GM12878 (cell line): Measurements from ENCODE around the gene CLC. TPM values are rescaled to one million over a fixed set of nuclear protein-coding genes. Genes with fewer than 3 reads are reported as not detected.

ENCODE experiments used
- ATAC-seq: fragments of 200-7000 bp; cut with Tn5 transposase; 3 replicates; pipeline ENCODE4 v1.9.1; 2020; ENCODE audit warnings: mild to moderate bottlenecking, moderate library complexity
- BruUV-seq: library from RNA; stranded (reverse); fragments of 400-500 nt; replicated peaks from 2 replicates; lab custom pipeline; 2021; lab: Mats Ljungman, UMichigan
- CTCF ChIA-PET: fragments of 300-600 bp; sonication (Branson Sonifier 250); formaldehyde crosslinking; extraction: SDS; loops from one replicate; lab custom pipeline; 2021; ENCODE audit warnings: inconsistent platforms; lab: Yijun Ruan, JAX
- POLR2A ChIA-PET: fragments of 350-600 bp; formaldehyde crosslinking; extraction: SDS; loops from one replicate; lab custom pipeline; 2021; ENCODE audit warnings: inconsistent platforms; lab: Charles Lee
- RAD21 ChIA-PET: fragments of 300-600 bp; sonication (Branson Sonifier 250); formaldehyde crosslinking; loops from one replicate; lab custom pipeline; 2023; ENCODE audit warnings: antibody characterized with exemption; ENCODE audit not compliant: unreplicated experiment; lab: Charles Lee
- SMC1A ChIA-PET: fragments of 300-600 bp; sonication (Branson Sonifier 250); formaldehyde crosslinking; loops from one replicate; lab custom pipeline; 2023; ENCODE audit not compliant: unreplicated experiment, uncharacterized antibody; lab: Charles Lee
- DNase-seq: peaks from one replicate; pipeline ENCODE4 v3.0.0-alpha.2; 2011; ENCODE audit warnings: low read depth, low spot score
- FAIRE-seq: peaks from 3 replicates; lab custom pipeline; 2011; peaks lifted over from hg19 to GRCh38; lab: Jason Lieb, UNC
- H2AFZ ChIP-seq: 2 replicates; pipeline ENCODE4 v1.6.0; 2011; ENCODE audit warnings: low read depth, low read length, control low read depth; ENCODE audit not compliant: control insufficient read depth
- H3K27ac ChIP-seq: 2 replicates; pipeline ENCODE4 v1.5.1; 2011; ENCODE audit warnings: control low read depth; ENCODE audit not compliant: control insufficient read depth, insufficient read depth
- H3K27me3 ChIP-seq, 2 experiments: replicated peaks in 1 of 2; 2 replicates each; pipeline versions ENCODE4 v1.6.0 to v1.6.1; 2011; ENCODE audit warnings: low read length in 1 of 2; ENCODE audit not compliant: control insufficient read depth in 2 of 2, insufficient read depth in 2 of 2
- H3K36me3 ChIP-seq, 2 experiments: 2 replicates each; pipeline ENCODE4 v1.5.1; 2011; ENCODE audit warnings: low read length in 1 of 2; ENCODE audit not compliant: control insufficient read depth in 2 of 2, insufficient read depth in 2 of 2
- H3K4me1 ChIP-seq: 2 replicates; pipeline ENCODE4 v1.6.1; 2011; ENCODE audit warnings: mild to moderate bottlenecking, low read length, moderate library complexity, mixed read lengths; ENCODE audit not compliant: control insufficient read depth, insufficient read depth
- H3K4me2 ChIP-seq: 2 replicates; pipeline ENCODE4 v1.6.0; 2011; ENCODE audit warnings: control low read depth; ENCODE audit not compliant: control insufficient read depth, insufficient read depth
- H3K4me3 ChIP-seq: fragments of 200-600 bp; sonication (generic); 2 replicates; pipeline ENCODE4 v1.5.1; 2016
- H3K79me2 ChIP-seq: 2 replicates; pipeline ENCODE4 v1.6.0; 2011; ENCODE audit warnings: low read length; ENCODE audit not compliant: control insufficient read depth, insufficient read depth
- H3K9ac ChIP-seq: 2 replicates; pipeline ENCODE4 v1.8.0; 2011; ENCODE audit warnings: low read length, control low read depth, mixed read lengths; ENCODE audit not compliant: control insufficient read depth, insufficient read depth
- H3K9me3 ChIP-seq: replicated peaks from 3 replicates; pipeline ENCODE4 v1.5.1; 2011; ENCODE audit warnings: mild to moderate bottlenecking, low read length; ENCODE audit not compliant: control insufficient read depth, insufficient read depth
- H4K20me1 ChIP-seq: 2 replicates; pipeline ENCODE4 v1.6.0; 2011; ENCODE audit not compliant: control insufficient read depth, insufficient read depth
- IKZF1 ChIP-seq: fragments of 450-650 bp; conservative IDR thresholded peaks from 2 replicates; pipeline ENCODE4 v1.6.1; 2017; ENCODE audit warnings: antibody characterized with exemption, mild to moderate bottlenecking
- NR2C1 ChIP-seq: fragments of 450-650 bp; IDR thresholded peaks from 2 replicates; pipeline ENCODE4 v1.6.1; 2017; ENCODE audit warnings: antibody characterized with exemption, mild to moderate bottlenecking, moderate library complexity
- SPI1 ChIP-seq: IDR thresholded peaks from 2 replicates; pipeline ENCODE4 v1.6.1; 2011; ENCODE audit warnings: low read depth, mild to moderate bottlenecking, low read length, moderate library complexity, borderline replicate concordance; ENCODE audit not compliant: insufficient read depth
- TCF12 ChIP-seq: IDR thresholded peaks from 2 replicates; pipeline ENCODE4 v1.6.1; 2011; ENCODE audit warnings: low read depth, mild to moderate bottlenecking, low read length
- ZNF274 ChIP-seq: IDR thresholded peaks from one replicate; pipeline ENCODE4 v1.8.0; 2011; ENCODE audit not compliant: insufficient read length, insufficient read depth
- WGBS: methylation state at CpG from one replicate; pipeline ENCODE4 v1.1.6; 2016; ENCODE audit warnings: low lambda C conversion rate; ENCODE audit not compliant: insufficient replicate concordance, insufficient coverage; ENCODE audit errors: missing lambda C conversion rate; 5-methylcytosine and 5-hydroxymethylcytosine counted together
- in situ Hi-C: fragments of 300-500 bp; cut with MboI; formaldehyde crosslinking; loops from 9 replicates; pipeline ENCODE4 v1.14.3; 2018; ENCODE audit warnings: mixed read lengths
- intact Hi-C: fragments of 100-400 bp; cut with micrococcal nuclease; formaldehyde crosslinking; loops from one replicate; pipeline ENCODE4 v1.14.2; 2022; ENCODE audit not compliant: unreplicated experiment
- polyA plus RNA-seq, 11 experiments: library from polyadenylated mRNA; depleted of rRNA in 4 of 11; unstranded in 6 of 11; stranded (reverse) in 5 of 11; fragments of >200 nt; fragmentation: Nextera tagmentation in 4 of 11; fragmentation: Illumina TruSeq in 1 of 11; extraction: Ambion mirVana in 4 of 11; extraction: Trizol in 1 of 11; gene quantifications; 1 replicate in 1 of 11; 2 replicates in 10 of 11; pipeline versions ENCODE4 v1.2.1 to v1.2.3, GENCODE V29; 2011 to 2016; ENCODE audit warnings: inconsistent platforms in 2 of 11, missing spikeins in 2 of 11, low read depth in 1 of 11
- total RNA-seq, 4 experiments: library from RNA; depleted of rRNA in 3 of 4; stranded (reverse); fragments of >200 nt in 3 of 4; fragmentation: Illumina TruSeq in 1 of 4; extraction: Trizol in 1 of 4; gene quantifications; 2 replicates each; pipeline versions ENCODE4 v1.2.1 to v1.2.3, GENCODE V29; 2013 to 2021
- TF ChIP-seq, protein P1 (sequence below): IDR thresholded peaks from 2 replicates; pipeline ENCODE4 v1.6.1; 2011; ENCODE audit warnings: borderline replicate concordance, low read depth, mild to moderate bottlenecking, moderate library complexity, low read length; ENCODE audit not compliant: insufficient read depth, poor library complexity, severe bottlenecking
- TF ChIP-seq, protein P2 (sequence below): fragments of 450-650 bp; IDR thresholded peaks from 2 replicates; pipeline ENCODE4 v1.6.1; 2017; ENCODE audit warnings: mild to moderate bottlenecking, low read depth, inconsistent platforms; ENCODE audit not compliant: poor library complexity, severe bottlenecking
- TF ChIP-seq, protein P3 (sequence below): IDR thresholded peaks from 2 replicates; pipeline ENCODE4 v1.6.1; 2012; ENCODE audit warnings: mild to moderate bottlenecking, low read depth, low read length

Gene CLC
- total and polyA plus RNA-seq, 10 of the 15 experiments (the other 5 are each of a cell fraction or from before 2014, with no cell fraction given): 0.18 to 0.36 (median 0.29) TPM; not detected in 4

GRCh38 chr19:39686739-39687138, 51.1 kb downstream of the CLC start:
- SMC1A ChIA-PET: interaction anchor here (0.8 to 1.2 kb wide), 2 partner anchors 14 to 81 kb away, joined by 3 read pairs; no protein-coding TSS in a partner anchor
- CTCF ChIA-PET: interaction anchor here (0.6 kb wide), 1 partner anchor 14 kb away, joined by 3 read pairs; no protein-coding TSS in a partner anchor
- H3K9me3 ChIP-seq: peaks cover 4% of the 10 kb centered on the region; the same call in 2 of the 3 replicates
- 35% methylated on average over 3 of the region's 3 CpGs for WGBS
- no peak for TF ChIP-seq TCF12
- TF ChIP-seq, protein P1, sequence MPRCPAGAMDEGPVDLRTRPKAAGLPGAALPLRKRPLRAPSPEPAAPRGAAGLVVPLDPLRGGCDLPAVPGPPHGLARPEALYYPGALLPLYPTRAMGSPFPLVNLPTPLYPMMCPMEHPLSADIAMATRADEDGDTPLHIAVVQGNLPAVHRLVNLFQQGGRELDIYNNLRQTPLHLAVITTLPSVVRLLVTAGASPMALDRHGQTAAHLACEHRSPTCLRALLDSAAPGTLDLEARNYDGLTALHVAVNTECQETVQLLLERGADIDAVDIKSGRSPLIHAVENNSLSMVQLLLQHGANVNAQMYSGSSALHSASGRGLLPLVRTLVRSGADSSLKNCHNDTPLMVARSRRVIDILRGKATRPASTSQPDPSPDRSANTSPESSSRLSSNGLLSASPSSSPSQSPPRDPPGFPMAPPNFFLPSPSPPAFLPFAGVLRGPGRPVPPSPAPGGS: peak; percentile 25
- TF ChIP-seq NR2C1: peak; percentile 58; the same call in 1 of the 2 replicates
- TF ChIP-seq, protein P2, sequence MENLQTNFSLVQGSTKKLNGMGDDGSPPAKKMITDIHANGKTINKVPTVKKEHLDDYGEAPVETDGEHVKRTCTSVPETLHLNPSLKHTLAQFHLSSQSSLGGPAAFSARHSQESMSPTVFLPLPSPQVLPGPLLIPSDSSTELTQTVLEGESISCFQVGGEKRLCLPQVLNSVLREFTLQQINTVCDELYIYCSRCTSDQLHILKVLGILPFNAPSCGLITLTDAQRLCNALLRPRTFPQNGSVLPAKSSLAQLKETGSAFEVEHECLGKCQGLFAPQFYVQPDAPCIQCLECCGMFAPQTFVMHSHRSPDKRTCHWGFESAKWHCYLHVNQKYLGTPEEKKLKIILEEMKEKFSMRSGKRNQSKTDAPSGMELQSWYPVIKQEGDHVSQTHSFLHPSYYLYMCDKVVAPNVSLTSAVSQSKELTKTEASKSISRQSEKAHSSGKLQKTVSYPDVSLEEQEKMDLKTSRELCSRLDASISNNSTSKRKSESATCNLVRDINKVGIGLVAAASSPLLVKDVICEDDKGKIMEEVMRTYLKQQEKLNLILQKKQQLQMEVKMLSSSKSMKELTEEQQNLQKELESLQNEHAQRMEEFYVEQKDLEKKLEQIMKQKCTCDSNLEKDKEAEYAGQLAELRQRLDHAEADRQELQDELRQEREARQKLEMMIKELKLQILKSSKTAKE: no peak
- TF ChIP-seq SPI1: peak; percentile 49; the same call in 1 of the 2 replicates
- peak; percentile 25; the same call in 1 of the 2 replicates for TF ChIP-seq IKZF1
- TF ChIP-seq, protein P3, sequence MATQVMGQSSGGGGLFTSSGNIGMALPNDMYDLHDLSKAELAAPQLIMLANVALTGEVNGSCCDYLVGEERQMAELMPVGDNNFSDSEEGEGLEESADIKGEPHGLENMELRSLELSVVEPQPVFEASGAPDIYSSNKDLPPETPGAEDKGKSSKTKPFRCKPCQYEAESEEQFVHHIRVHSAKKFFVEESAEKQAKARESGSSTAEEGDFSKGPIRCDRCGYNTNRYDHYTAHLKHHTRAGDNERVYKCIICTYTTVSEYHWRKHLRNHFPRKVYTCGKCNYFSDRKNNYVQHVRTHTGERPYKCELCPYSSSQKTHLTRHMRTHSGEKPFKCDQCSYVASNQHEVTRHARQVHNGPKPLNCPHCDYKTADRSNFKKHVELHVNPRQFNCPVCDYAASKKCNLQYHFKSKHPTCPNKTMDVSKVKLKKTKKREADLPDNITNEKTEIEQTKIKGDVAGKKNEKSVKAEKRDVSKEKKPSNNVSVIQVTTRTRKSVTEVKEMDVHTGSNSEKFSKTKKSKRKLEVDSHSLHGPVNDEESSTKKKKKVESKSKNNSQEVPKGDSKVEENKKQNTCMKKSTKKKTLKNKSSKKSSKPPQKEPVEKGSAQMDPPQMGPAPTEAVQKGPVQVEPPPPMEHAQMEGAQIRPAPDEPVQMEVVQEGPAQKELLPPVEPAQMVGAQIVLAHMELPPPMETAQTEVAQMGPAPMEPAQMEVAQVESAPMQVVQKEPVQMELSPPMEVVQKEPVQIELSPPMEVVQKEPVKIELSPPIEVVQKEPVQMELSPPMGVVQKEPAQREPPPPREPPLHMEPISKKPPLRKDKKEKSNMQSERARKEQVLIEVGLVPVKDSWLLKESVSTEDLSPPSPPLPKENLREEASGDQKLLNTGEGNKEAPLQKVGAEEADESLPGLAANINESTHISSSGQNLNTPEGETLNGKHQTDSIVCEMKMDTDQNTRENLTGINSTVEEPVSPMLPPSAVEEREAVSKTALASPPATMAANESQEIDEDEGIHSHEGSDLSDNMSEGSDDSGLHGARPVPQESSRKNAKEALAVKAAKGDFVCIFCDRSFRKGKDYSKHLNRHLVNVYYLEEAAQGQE: no peak
- no peak for TF ChIP-seq ZNF274
- peaks cover 15% of the 10 kb centered on the region for H3K4me1 ChIP-seq
- FAIRE-seq (peak; percentile 44), DNase-seq (no peak), ATAC-seq (no peak)
- intact Hi-C loops (no loop called here), in situ Hi-C loops (no loop called here)
- POLR2A ChIA-PET: interaction anchor here (0.6 to 0.8 kb wide), 2 partner anchors 11 to 12 kb away, joined by 3 read pairs; no protein-coding TSS in a partner anchor
- peaks cover 1% of the 10 kb centered on the region; the same call in 1 of the 2 replicates for H3K79me2 ChIP-seq
- H2AFZ ChIP-seq: no peak overlapping the region
- H3K4me2 ChIP-seq: no peak overlapping the region
- H4K20me1 ChIP-seq: no peaks in the 10 kb centered on the region
- H3K9ac ChIP-seq: no peak overlapping the region
- H3K27ac ChIP-seq: no peak overlapping the region; the same call in 1 of the 2 replicates
- RAD21 ChIA-PET: no interaction called here
- BruUV-seq: no TSS peak
- peaks cover 0 to 26% of the 10 kb centered on the region in 2 experiments; a peak in 2 of 4 replicates for H3K36me3 ChIP-seq
- no peak overlapping the region for H3K4me3 ChIP-seq
- no peaks in the 10 kb centered on the region for H3K27me3 ChIP-seq
